Liver (tissue), 9 donors: ENCODE results near the gene NAGPA. TPM values are rescaled to one million over a fixed set of nuclear protein-coding genes. Genes with fewer than 3 reads are reported as not detected.

Source experiments
- DNase-seq: peaks from one replicate; pipeline ENCODE4 v3.0.0-alpha.2; 2017; ENCODE audit warnings: low spot score
- H3K27ac ChIP-seq, 2 donors: one replicate each; pipeline ENCODE4 v1.7.0; 2013; ENCODE audit warnings: inconsistent platforms in 2 of 2, low read length in 2 of 2, control low read depth in 1 of 2, low read depth in 1 of 2, mild to moderate bottlenecking in 1 of 2
- H3K27me3 ChIP-seq, 4 donors: one replicate each; pipeline versions ENCODE4 v1.6.1 to v1.7.0; 2013; ENCODE audit warnings: low read length in 3 of 4, inconsistent platforms in 1 of 4, mild to moderate bottlenecking in 1 of 4, moderate library complexity in 1 of 4; ENCODE audit not compliant: control insufficient read depth in 4 of 4, insufficient read depth in 4 of 4
- H3K36me3 ChIP-seq, 4 donors: one replicate each; pipeline versions ENCODE4 v1.6.1 to v1.7.0; 2013; ENCODE audit warnings: low read length in 3 of 4, mild to moderate bottlenecking in 3 of 4, low read depth in 1 of 4, moderate library complexity in 1 of 4; ENCODE audit not compliant: control insufficient read depth in 4 of 4, insufficient read depth in 3 of 4
- H3K4me1 ChIP-seq, 4 donors: one replicate each; pipeline versions ENCODE4 v1.6.1 to v1.7.0; 2013; ENCODE audit warnings: low read length in 3 of 4, mild to moderate bottlenecking in 3 of 4, moderate library complexity in 1 of 4; ENCODE audit not compliant: control insufficient read depth in 4 of 4, insufficient read depth in 4 of 4
- H3K4me3 ChIP-seq, 3 donors: one replicate each; pipeline versions ENCODE4 v1.6.1 to v1.7.0; 2013; ENCODE audit warnings: low read length in 3 of 3, control low read depth in 1 of 3, low read depth in 1 of 3, mild to moderate bottlenecking in 1 of 3
- H3K9ac ChIP-seq, 2 donors: one replicate each; pipeline ENCODE4 v1.7.0; 2013; ENCODE audit warnings: low read length in 2 of 2, mild to moderate bottlenecking in 2 of 2, moderate library complexity in 2 of 2, control low read depth in 1 of 2, low read depth in 1 of 2
- H3K9me3 ChIP-seq, 4 donors: one replicate each; pipeline versions ENCODE4 v1.6.1 to v1.7.0; 2013; ENCODE audit warnings: low read length in 3 of 4; ENCODE audit not compliant: control insufficient read depth in 4 of 4
- ATF3 ChIP-seq: IDR thresholded peaks from 2 replicates; pipeline ENCODE4 v1.6.1; 2016; ENCODE audit warnings: antibody characterized with exemption
- CTCF ChIP-seq: fragments of 150-350 bp; IDR thresholded peaks from 2 replicates; pipeline ENCODE4 v1.5.1; 2017; ENCODE audit warnings: improper control_type of control experiment, low read depth, low read length; ENCODE audit not compliant: missing input control
- EGR1 ChIP-seq, 2 donors: IDR thresholded peaks; 2 replicates each; pipeline ENCODE4 v1.6.1; 2016 to 2018; ENCODE audit warnings: antibody characterized with exemption in 2 of 2, low read depth in 2 of 2
- FOXA1 ChIP-seq: IDR thresholded peaks from 2 replicates; pipeline ENCODE4 v1.6.1; 2016; ENCODE audit warnings: antibody characterized with exemption
- FOXA2 ChIP-seq: IDR thresholded peaks from 2 replicates; pipeline ENCODE4 v1.6.1; 2016; ENCODE audit warnings: antibody characterized with exemption
- GABPA ChIP-seq, 2 donors: IDR thresholded peaks in 1 of 2; conservative IDR thresholded peaks in 1 of 2; 2 replicates each; pipeline ENCODE4 v1.6.1; 2016; ENCODE audit warnings: antibody characterized with exemption in 2 of 2, mild to moderate bottlenecking in 1 of 2, moderate library complexity in 1 of 2
- HNF4A ChIP-seq, 2 donors: conservative IDR thresholded peaks; 2 replicates each; pipeline ENCODE4 v1.6.1; 2016; ENCODE audit warnings: antibody characterized with exemption in 2 of 2, mild to moderate bottlenecking in 2 of 2
- HNF4G ChIP-seq: IDR thresholded peaks from 2 replicates; pipeline ENCODE4 v1.6.1; 2016; ENCODE audit warnings: antibody characterized with exemption
- JUND ChIP-seq, 2 donors: IDR thresholded peaks; 2 replicates each; pipeline ENCODE4 v1.6.1; 2016; ENCODE audit warnings: antibody characterized with exemption in 2 of 2
- MAX ChIP-seq: IDR thresholded peaks from 2 replicates; pipeline ENCODE4 v1.6.1; 2016; ENCODE audit warnings: antibody characterized with exemption
- NR2F2 ChIP-seq: IDR thresholded peaks from 2 replicates; pipeline ENCODE4 v1.6.1; 2016; ENCODE audit warnings: antibody characterized with exemption
- RAD21 ChIP-seq, 2 donors: IDR thresholded peaks; 2 replicates each; pipeline ENCODE4 v1.6.1; 2016; ENCODE audit warnings: antibody characterized with exemption in 2 of 2, mild to moderate bottlenecking in 2 of 2
- REST ChIP-seq: IDR thresholded peaks from 2 replicates; pipeline ENCODE4 v1.6.1; 2016; ENCODE audit warnings: antibody characterized with exemption, mild to moderate bottlenecking
- SP1 ChIP-seq: IDR thresholded peaks from 2 replicates; pipeline ENCODE4 v1.6.1; 2018; ENCODE audit warnings: antibody characterized with exemption, mild to moderate bottlenecking
- TAF1 ChIP-seq: conservative IDR thresholded peaks from 2 replicates; pipeline ENCODE4 v1.6.1; 2016; ENCODE audit warnings: antibody characterized with exemption, mild to moderate bottlenecking
- YY1 ChIP-seq: IDR thresholded peaks from 2 replicates; pipeline ENCODE4 v1.6.1; 2016; ENCODE audit warnings: antibody characterized with exemption, mild to moderate bottlenecking
- ZBTB33 ChIP-seq: IDR thresholded peaks from 2 replicates; pipeline ENCODE4 v1.6.1; 2016; ENCODE audit warnings: antibody characterized with exemption
- WGBS: extraction: QIAGEN DNeasy Blood & Tissue Kit; methylation state at CpG from one replicate; pipeline ENCODE4 v1.1.7; 2013; 5-methylcytosine and 5-hydroxymethylcytosine counted together
- polyA plus RNA-seq, 2 donors: library from polyadenylated mRNA; stranded (reverse) in 1 of 2; unstranded in 1 of 2; fragments of 200-250 nt in 1 of 2; fragments of >200 nt in 1 of 2; fragmentation: Nextera tagmentation in 1 of 2; extraction: Ambion mirVana in 1 of 2; gene quantifications; one replicate each; pipeline versions ENCODE4 v1.2.1 to v1.2.3, GENCODE V29; 2013 to 2015
- total RNA-seq, 2 donors: library from RNA; depleted of rRNA; stranded (reverse); fragments of >200 nt; gene quantifications; one replicate each; pipeline ENCODE4 v1.2.3, GENCODE V29; 2014
- donor health status: healthy.
- donor health status: healthy.
- donor health status: healthy.
- donor health status: healthy.
- donor health status: healthy.

Gene NAGPA
- total and polyA plus RNA-seq, 4 donors, result 5.4 to 13.4 (median 10.7) TPM

GRCh38 chr16:5003828-5004227 is 29.9 kb downstream of the NAGPA start:
- 92% methylated on average over 10 of the region's 10 CpGs for WGBS
- H3K4me1 ChIP-seq, result no peaks in the 10 kb centered on the region
- H3K4me3 ChIP-seq, result no peak overlapping the region
- no peak overlapping the region for H3K27ac ChIP-seq
- no peak for DNase-seq
- TF ChIP-seq GABPA (IDR thresholded peaks at IDR 0.05 in 1 of 2, conservative IDR thresholded peaks at IDR 0.05 in 1 of 2), result no peak
- TF ChIP-seq JUND (IDR thresholded peaks at IDR 0.05), result no peak
- TF ChIP-seq ZBTB33, result no peak
- TF ChIP-seq EGR1 (IDR thresholded peaks at IDR 0.05; ENCODE audit: low read depth in 2 of 2), result no peak
- no peak for TF ChIP-seq NR2F2
- TF ChIP-seq RAD21 (IDR thresholded peaks at IDR 0.05), result no peak
- no peak for TF ChIP-seq REST
- no peak for TF ChIP-seq CTCF
- TF ChIP-seq TAF1, result no peak
- TF ChIP-seq FOXA1, result no peak
- TF ChIP-seq ATF3, result no peak
- TF ChIP-seq HNF4A (conservative IDR thresholded peaks at IDR 0.05), result no peak
- TF ChIP-seq YY1, result no peak
- no peak for TF ChIP-seq MAX
- TF ChIP-seq HNF4G, result no peak
- no peaks in the 10 kb centered on the region for H3K9me3 ChIP-seq
- H3K9ac ChIP-seq, result no peak overlapping the region
- H3K27me3 ChIP-seq, result no peaks in the 10 kb centered on the region
- H3K36me3 ChIP-seq, result no peaks in the 10 kb centered on the region

GRCh38 chr16:5003211-5003610 is 30.5 kb downstream of the NAGPA start:
- no peaks in the 10 kb centered on the region for H3K9me3 ChIP-seq
- 83% methylated on average over 12 of the region's 12 CpGs for WGBS
- H3K27ac ChIP-seq, result no peak overlapping the region
- no peaks in the 10 kb centered on the region for H3K4me1 ChIP-seq
- H3K4me3 ChIP-seq, result no peak overlapping the region
- no peak for DNase-seq
- TF ChIP-seq ATF3 (no peak), NR2F2 (no peak), SP1 (no peak), REST (no peak), GABPA (IDR thresholded peaks at IDR 0.05 in 1 of 2, conservative IDR thresholded peaks at IDR 0.05 in 1 of 2) (no peak), JUND (IDR thresholded peaks at IDR 0.05) (no peak), FOXA2 (no peak), ZBTB33 (no peak), YY1 (no peak), EGR1 (IDR thresholded peaks at IDR 0.05; ENCODE audit: low read depth in 2 of 2) (no peak), MAX (no peak), RAD21 (IDR thresholded peaks at IDR 0.05) (no peak)
- no peaks in the 10 kb centered on the region for H3K27me3 ChIP-seq
- H3K36me3 ChIP-seq, result no peaks in the 10 kb centered on the region
- no peak overlapping the region for H3K9ac ChIP-seq
